Middle frontal gyrus (tissue), 1 donor: ENCODE data around the gene AXIN1.
A peak's percentile ranks its signal among the peaks of the same experiment; 100 is the strongest.
"Not testable (repeated sequence)": the region's sequence is repeated elsewhere in the genome, so short reads cannot be mapped to it uniquely, and the experiment has no call there.

Source experiments
- DNase-seq: peaks from one replicate; pipeline ENCODE4 v3.0.0-alpha.2; 2015; ENCODE audit warnings: low spot score; ENCODE audit errors: extremely low spot score

Gene AXIN1

DNA sequence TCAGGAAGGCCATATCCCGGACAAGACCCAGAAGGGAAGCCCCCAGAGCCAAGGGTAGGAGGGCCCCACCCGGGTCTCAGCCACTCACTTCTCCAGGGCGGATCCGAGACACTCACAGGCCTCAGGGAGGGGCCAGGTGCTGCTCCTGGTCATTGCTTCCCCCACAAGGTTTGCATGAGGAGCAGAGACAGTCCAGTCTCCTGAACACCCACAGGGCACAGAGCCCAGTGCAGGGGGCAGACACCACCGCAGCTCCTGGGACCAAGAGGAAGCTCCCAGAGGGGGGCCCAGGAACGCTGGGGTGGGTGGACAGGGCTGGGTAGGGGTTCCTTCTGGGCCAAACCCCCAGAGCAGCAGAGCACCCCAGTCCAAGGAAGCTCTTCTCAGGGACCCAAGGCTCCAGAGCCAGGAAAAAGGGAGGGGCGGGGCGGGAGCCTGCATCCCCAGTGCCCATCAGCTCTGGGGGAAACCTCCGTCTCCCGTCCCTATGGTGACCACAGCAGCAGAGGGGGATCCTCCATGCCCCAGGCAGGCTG is 18.5 kb upstream of the AXIN1 start:
- no peak for DNase-seq

DNA sequence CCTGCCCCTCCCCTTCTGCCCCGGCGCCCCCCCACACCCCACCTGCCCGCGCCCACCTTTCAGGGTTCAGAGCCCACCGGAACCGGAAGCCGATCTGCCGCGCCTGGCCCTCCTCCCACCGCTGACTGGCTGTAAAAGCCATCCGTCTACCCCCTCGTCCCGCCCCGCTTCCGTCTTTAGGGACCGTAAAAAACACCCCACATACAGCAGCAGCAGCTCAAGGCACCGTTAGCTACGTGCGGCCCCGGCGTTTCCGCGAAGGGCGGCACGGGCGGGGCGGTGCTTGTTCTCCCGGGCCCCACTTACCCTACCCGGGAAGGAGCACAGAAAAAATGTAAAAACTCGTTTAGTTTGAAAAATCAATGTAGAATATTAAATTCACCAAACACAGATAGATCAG is 17.9 kb upstream of the AXIN1 start, which contains the start of gene MRPL28:
MRPL28 (minus strand) TSS at position 96 of the 400 bp plus-strand sequence. CDS start 320 bp downstream, outside the sequence.
- peak; percentile 92 for DNase-seq

DNA sequence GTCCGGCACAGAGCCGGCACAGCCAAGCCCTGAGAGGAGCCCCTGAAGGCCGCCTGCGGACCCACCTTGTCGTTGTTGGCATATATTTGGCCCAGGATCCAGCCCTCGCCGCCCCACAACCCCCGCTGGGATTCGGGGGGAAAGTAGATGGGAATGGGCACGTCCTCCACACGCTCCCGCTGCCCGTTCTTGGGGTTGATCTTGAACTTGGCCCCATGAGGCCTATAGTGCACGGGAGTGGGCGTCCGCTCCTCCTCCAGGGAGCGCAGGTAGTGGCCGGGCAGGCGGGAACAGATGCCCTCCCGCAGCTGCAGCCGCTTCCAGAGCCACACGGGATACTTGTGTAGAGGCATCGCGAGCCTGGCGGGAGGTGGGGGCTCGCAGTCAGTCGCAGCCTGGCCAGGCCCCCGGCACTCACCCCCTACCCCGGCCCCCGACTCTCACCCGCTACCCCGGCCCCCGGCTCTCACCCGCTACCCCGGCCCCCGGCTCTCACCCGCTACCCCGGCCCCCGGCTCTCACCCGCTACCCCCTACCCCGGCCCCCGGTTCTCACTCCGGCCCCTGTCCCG is 17.4 kb upstream of the AXIN1 start:
- DNase-seq = no peak

DNA sequence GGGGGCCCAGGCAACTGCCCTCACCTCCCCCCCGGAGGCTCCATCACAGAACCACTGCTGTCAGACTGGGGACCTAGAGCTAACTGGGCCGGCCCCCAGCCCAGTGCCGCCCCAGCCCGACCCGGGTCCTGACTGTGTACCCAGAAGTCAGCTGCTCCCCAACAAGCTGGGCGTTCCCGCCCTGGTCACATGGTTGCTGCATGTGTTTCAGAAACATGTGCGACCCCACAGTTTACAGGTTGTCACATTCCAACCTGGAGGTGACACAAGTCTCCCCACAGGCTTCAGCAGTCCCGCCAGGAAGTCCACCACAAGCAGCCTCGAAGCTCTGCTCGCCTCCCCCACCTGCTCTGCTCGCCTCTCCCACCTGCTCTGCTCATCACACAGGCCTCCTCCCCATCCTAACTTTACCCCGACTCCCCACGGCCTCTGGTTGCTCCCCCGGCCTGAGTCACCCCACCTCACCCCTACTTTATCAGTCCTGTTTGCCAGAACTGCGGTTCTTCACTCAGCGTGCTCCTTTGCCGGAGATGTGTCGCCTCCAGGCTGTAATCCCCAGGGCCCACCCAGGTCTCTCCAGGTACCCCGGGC is 16.8 kb upstream of the AXIN1 start:
- DNase-seq = no peak

DNA sequence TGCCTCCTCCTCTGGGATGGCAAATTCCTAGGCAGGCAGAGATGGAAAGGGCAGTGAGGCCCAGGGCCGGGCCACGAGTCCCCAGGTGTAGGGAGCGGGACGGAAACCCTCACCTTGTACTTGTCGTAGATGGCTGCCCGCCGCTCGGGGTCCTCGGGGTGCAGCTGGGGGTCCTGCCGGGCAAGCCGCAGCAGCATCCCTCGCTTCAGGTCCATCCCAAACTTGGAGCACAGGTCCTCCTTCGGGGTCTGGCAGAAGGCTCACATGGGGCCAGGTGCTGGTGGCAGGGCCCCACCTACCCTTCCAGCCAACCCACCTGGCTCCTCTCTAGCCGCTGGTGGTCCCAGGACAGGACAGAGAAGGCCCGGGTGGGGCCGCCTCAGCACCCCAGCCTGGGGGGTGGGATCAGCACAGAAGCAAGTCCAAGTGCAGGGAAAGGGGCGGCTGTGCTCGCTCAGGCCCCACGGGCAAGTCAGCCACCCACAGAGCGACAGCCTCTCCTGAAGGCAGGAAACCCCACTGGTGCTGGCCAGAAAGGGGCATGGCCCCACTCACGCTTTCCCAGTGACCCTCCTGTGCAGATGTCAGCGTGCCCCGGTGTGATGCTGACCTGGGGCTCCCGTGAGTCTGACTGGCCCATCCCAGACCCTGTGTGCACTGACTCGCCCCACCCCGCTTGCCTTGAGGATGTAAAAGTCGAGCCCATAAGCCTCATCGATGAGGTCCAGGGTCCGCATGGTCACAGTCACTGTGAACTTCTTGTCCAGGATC is 16.1 kb upstream of the AXIN1 start:
- no peak for DNase-seq

DNA sequence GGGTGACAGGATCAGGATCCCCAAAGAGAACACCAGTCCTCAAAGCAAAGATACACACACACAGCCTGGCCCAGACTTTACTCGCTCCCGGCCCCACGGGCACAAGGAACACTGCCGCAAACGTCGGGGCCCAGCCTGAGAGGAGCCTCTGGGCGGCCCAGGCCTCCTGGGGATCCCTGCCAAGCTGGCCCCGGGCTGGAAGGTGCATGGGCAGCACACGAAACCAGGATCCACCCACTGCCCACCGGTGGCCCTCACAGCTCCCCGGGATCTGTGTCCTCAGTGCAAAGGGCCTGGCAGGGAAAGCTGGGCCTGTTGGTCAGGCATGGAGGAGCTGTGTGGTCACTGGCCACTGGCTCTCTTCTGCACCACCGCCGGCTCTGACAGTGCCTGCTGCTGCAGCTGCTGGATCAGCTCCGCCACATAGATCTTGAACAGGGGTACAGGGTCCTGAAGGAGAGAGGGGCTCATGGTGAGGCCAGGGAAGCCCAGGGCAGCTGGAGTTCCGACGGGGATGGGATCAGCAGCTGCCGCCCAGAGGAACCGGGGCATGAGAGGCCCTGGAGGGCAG is 14.9 kb upstream of the AXIN1 start:
- no peak for DNase-seq

DNA sequence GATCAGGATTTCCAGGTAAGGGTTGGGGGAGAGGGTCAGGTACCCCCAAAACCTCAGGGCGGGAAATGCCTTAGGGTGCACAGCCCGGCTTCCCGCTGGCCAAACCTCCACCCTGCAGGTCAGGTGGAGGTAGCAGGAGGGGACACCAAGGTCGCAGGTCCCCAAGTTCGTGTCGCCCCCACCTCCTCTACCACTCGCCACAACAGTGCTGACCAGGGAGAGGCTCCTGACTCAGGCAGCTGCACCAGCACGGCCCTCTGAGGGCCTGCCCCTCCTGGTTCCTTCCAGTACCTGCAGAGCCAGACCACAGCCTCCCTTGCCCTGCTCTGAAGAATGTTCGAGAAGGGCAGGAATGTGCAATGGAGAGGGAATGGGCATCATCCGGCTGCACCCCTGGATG is 14.0 kb upstream of the AXIN1 start:
- no peak for DNase-seq

DNA sequence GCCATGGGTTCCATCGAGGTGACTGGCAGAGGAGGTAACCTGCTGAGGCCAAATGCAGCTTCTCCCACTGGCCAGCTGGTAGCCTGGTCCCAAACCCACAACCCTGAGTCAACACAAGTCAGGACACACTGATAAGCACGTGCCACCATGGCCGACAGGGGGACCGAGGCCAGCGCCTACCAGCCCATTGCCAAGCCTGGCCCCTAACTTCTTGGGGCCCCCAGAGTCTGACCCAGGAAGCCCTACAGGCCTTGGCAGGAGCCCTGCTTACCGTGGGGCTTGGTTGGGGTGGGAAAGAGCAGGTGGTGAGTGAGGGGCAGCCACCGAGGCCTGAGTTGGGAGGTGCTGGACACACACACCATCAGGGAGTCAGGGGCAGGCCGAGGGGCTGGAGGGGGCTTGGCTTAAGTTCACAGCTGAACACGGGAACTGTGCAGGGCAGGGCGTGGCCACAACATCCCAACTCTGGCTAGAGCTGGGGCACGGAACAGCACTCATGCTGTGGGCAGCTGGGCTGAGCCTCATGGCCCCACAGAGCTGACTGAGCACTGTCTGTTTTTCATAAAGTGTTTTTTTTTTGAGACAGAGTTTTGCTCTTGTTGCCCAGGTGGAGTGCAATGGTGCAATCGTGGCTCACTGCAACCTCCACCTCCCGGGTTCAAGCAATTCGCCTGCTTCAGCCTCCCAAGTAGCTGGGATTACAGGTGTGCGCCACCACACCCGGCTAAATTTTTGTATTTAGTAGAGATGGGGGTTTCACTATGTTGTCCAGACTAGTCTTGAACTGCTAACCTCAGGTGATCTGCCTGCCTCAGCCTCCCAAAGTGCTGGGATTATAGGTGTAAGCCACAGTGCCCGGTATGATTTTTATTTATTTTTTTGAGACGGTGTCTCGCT is 12.3 kb upstream of the AXIN1 start:
- no peak for DNase-seq

DNA sequence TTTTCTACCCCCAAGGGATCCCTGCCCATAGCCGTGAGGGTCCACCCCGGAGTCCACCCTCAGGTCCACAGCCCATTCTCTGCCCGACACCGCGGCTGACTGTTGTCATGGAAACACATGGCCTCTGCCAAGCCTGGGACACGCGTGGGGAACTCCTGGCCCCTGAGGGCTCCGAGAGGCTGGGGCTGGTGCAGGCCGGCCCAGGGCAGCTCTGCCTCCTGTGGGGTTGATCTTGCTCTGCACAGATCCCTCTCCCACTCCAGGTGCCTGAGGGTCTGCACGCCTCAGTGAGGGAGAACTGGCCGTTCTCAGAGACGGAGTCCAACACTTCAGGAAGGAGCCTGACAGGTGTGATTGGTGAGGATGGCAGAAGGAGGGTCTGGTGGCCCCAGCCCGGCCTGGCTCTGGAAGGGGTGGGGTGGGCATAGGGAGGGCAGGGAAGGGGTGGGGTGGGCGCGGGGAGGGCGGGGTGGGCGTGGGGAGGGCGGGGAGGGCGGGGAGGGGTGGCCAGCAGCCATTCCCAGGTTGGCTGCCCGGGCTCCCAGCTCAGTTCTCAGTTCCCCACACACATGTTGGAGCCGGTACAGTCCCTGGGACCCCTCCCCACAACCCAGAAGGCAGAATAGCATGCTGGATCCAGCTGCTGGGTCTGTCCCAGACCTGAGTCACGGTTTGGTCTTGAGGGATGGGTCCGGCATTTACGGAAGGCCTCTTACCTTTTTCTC is 11.4 kb upstream of the AXIN1 start:
- no peak for DNase-seq

DNA sequence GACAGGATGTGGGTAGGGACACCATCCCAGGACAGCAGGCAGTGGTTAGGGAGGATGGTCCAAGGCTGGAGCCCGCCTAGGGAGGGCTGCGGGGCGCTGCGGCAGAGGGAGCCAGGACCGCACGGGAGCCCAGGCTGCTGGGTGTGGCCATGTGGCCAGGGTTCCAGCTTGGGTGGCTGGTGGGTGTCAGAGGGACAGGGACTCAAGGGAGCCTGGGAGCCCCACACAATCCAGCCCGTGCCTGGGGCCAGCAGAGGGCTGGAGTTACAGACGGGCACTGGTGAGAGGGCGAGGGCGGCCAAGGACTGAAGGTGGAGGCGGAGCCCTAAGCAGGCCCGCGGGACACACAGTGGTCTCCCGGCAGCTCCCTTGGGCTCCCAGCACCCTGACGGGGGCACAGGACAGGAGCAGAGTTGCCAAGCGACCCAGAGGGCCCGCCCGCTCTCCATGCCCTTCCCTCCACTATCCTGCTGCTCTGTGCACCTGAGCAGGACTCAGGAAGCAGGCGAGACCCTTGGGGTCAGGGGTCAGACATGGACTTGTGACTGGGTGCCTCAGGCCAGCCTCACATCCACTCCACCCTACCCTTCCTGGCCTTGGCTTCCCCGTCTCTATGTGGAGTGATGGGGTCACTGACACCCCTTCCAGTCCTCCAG is 10.7 kb upstream of the AXIN1 start:
- DNase-seq = no peak

DNA sequence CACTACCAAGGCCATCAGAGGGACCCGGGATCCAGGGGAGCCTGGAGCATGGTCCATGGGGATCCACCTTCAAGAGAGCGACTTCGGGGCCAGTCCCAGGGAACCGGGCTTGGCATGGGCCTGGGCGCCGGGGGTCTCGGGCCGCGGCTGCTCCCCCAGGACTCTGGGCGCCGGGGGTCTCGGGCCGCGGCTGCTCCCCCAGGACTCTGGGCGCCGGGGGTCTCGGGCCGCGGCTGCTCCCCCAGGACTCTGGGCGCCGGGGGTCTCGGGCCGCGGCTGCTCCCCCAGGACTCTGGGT is 10.1 kb upstream of the AXIN1 start:
- not testable (repeated sequence) for DNase-seq

DNA sequence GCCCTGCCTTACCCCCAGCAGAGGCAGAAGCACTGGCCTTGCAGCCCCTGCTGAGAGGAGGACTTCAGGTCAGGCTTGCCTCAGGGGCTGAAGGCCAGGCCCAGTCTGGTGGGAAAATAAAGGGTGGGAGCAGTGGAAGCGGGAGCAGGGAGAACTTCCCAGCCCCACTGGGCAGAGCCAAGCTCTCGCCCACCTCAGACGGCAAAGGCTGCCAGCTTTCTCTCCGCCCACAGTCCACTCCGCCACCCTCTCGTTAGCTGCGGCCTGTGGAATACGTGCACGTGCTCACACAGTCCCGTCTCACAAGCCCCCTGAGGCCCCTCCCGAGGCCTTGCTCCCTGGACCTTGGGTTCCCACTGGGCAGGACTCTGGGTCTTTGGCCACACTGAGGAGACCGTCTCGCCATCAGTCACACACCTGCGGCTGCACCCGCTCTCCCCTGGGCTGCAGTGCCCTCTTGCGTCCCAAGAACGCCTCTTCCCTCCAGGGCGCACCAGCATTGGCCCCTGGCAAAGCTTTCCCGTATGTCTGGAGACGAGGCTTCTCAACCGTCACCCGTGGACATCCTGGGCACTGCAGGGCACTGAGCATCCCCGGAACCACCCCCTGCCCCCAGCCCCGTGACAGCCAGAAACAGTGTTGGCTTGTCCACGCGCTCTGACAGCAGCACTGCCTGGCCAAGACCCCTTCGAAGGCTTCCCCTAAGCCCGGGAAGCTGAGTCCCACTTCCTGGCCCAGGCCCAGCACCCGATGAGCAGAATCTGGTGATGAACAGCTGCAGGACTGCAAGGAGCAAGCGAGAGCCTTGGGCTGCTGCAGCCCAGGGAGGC is 9.6 kb upstream of the AXIN1 start:
- peak; percentile 38 for DNase-seq

DNA sequence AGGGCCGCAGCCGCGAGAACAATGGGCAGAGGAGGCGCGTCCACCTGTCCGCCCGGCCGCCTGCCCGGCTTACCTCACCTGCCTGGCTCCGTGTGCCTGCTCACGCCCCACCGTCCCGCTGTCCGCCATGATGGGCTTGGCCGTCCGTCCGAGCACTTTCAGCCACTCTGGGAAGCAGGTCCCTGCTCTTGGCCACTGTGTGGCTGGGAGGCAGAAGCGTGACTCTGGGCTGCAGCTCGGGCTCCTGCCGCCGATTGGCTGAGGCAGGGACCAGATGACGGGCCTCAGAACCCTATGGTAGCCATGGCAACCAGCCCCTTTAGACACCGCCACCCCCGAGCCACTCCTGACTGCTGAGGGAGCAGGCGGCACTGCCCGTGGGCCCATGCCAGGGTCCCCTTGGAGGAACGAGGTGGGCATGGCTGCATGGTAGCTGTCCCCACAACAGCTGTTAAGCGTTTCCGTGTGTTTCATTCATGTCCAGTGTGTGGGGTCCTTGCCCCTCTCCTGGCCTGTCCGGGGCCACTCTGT is 8.9 kb upstream of the AXIN1 start:
- peak; percentile 54 for DNase-seq

DNA sequence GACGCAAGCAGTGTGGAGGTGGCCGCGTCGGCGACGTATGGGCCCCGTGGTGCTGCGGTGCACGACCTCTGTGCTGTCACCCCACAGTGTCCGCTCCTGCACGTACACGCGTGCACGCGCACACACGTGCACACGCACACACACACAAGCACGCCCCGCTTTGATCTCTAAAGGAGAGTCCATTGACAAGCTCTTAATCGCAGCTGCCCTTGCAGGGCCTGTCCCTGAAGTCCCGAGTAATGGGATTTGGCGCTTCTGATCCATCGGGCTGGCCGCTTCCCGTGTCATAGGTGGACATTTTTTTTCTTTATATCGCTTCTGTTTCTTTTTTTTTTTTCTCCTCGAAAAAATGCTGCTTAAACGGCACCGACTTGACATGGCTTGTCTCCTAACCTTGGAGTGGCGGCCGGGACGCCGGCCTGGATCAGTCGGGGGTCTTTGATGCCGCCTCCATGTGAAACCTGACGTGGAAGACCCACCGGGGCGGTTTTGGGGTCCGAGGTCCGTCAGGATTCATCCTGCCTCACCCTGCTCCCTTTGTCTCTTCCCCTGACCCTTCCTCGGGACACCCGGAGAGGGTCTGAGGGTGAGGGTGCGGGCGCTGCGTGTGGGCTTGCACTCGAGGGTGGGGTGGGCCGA is 8.3 kb upstream of the AXIN1 start:
- DNase-seq = no peak

DNA sequence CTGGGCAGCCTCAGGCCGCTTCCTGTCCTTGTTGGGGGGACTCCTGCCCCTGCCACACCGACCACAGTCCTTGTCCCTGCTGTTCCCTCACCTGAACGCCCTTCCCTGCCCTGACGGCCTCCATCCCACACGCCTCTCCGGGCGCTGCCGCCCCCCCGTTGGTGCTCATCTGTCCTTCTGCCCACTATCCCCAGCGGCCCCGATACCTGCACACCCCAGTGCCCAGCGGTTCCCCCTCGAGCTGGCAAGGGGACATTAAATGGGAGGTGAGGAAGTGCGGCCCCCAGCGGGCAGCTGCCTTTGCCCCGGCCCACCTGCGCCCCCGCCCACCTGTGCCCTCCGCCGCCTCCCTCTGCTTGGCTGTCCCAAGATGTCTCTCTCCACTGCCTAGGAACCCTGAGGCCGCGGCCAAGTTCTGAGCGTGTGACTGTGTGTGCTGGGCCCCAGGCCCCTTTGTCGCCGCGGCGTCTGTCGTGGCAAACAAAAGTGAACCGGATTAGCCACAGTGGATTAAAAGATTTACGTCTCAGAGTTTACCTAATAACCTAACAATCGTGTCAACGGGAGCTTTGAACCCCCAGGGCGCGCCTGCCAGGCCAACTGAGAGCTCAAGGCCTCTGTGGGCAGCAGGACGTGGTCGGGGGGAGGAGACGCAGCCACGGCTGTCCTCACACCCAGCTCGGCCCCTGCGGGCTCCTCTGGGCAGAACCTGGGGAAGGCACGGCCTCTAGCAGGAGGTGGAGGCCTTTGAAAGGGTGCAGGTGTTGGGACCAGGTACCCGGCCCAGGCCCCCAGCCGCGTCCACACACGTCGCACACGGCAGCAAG is 7.6 kb upstream of the AXIN1 start:
- no peak for DNase-seq

DNA sequence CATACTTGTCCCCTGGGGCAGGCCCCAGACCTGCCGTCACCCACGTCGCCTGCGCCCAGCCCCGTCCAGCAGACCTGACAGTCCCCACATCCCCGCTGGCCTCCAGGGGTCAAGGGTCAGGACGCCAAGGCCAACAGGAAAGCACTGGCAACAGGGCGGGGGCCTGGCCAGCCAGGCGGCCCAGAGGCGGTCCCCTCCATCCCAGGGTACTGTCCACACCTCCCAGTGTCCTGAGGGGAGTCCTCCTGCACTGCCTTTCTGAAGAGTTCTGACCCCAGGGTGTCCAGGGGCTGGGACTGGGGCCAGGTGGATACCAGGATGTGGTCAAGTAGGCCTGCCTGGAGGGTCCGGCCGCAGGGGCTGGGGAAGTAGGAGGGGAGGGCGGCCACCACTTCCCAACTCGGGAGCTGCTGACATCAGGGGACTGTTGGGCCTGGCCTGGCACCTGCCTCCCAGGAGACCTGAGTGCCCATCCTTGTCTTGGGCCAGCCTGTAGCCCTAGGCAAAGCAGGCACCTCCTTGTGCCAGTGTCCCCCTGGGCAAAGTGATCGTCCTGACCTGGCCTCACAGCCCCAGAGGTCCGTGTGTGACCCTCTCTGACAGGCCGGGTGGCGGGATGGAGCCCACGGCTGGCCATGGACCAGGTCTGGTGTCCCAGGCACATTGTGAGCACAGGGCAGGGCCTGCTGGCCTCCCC is 6.7 kb upstream of the AXIN1 start:
- no peak for DNase-seq

DNA sequence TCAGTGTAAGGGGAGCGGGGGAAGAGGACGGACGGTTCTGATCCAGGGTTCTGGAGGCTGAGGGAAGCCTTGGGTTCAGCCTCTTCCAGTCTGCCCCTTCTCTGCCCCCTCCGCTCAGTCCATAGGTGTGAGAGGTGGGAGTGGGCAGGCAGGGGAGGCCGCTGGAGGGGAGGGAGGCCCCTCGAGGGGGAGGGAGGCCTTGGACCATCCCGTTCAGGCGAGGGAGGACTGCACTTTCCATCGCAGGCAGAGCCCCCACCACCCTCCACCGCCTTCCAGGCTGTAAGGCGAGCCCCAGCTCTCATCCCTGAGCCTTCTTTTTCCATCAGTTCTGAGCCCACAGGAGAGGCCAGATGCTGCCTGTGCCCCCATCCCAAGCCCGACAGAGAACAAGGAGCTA is 4.2 kb upstream of the AXIN1 start:
- no peak for DNase-seq
